Spleen (tissue), 7 donors: ENCODE data around the gene VAC14.
A peak's percentile ranks its signal among the peaks of the same experiment; 100 is the strongest.

ENCODE experiments used
- CTCF ChIP-seq, 11 experiments: fragments of 200-600 bp in 7 of 11; fragments of 450-650 bp in 4 of 11; sonication (generic) in 4 of 11; IDR thresholded peaks in 8 of 11; conservative IDR thresholded peaks in 3 of 11; 1 replicate in 7 of 11; 2 replicates in 4 of 11; pipeline versions ENCODE4 v1.4.0 to v1.8.0; 2016 to 2021; ENCODE audit warnings: antibody characterized with exemption in 11 of 11, inconsistent platforms in 4 of 11, mild to moderate bottlenecking in 1 of 11
- POLR2A ChIP-seq, 3 donors: fragments of 450-650 bp; IDR thresholded peaks; one replicate each; pipeline ENCODE4 v1.5.1; 2017; ENCODE audit warnings: antibody characterized with exemption in 3 of 3, mild to moderate bottlenecking in 1 of 3
- POLR2AphosphoS5 ChIP-seq, 3 donors: sonication (generic); formaldehyde crosslinking; IDR thresholded peaks; one replicate each; pipeline ENCODE4 v1.5.1; 2017; ENCODE audit warnings: antibody characterized with exemption in 3 of 3
- donor health status: DM: no; HTN: no; CAD: no; lungs with moderate emphysema.
- donor health status: DM: no; HTN: no; CAD: no.
- donor health status: DM: no; HTN: no; CAD: no.

- TF ChIP-seq POLR2AphosphoS5 (IDR thresholded peaks at IDR 0.05) (peak in 2 of 3 donors; percentile 38 to 47), CTCF (IDR thresholded peaks at IDR 0.05 in 8 of 11, conservative IDR thresholded peaks at IDR 0.05 in 3 of 11) (no peak), POLR2A (IDR thresholded peaks at IDR 0.05) (no peak)
Observed at GRCh38 chr16:70746708-70747424, 54.1 kb downstream of the VAC14 start.
